Fibroblast of the aortic adventitia (primary cell): Measurements from ENCODE around the gene CCDC57. TPM values are rescaled to one million over a fixed set of nuclear protein-coding genes. Genes with fewer than 3 reads are reported as not detected.

Source experiments
- DNase-seq: peaks from one replicate; pipeline ENCODE4 v3.0.0-alpha.2; 2010; ENCODE audit warnings: low read depth
- H3K4me3 ChIP-seq: 2 replicates; pipeline ENCODE4 v1.5.1; 2011; ENCODE audit warnings: low read depth, mild to moderate bottlenecking, control low read depth, low read length, moderate library complexity
- total RNA-seq: library from RNA; depleted of rRNA; stranded (reverse); fragments of >200 nt; gene quantifications from 2 replicates; pipeline ENCODE4 v1.2.3, GENCODE V29; 2012; ENCODE audit warnings: low replicate concordance
- TF ChIP-seq, protein P1 (sequence below): IDR thresholded peaks from 2 replicates; pipeline ENCODE4 v1.5.1; 2011; ENCODE audit warnings: mild to moderate bottlenecking, low read length, control low read depth, inconsistent platforms; ENCODE audit not compliant: insufficient read depth

Gene CCDC57
- total RNA-seq, 1 donor = 15.2 TPM

DNA sequence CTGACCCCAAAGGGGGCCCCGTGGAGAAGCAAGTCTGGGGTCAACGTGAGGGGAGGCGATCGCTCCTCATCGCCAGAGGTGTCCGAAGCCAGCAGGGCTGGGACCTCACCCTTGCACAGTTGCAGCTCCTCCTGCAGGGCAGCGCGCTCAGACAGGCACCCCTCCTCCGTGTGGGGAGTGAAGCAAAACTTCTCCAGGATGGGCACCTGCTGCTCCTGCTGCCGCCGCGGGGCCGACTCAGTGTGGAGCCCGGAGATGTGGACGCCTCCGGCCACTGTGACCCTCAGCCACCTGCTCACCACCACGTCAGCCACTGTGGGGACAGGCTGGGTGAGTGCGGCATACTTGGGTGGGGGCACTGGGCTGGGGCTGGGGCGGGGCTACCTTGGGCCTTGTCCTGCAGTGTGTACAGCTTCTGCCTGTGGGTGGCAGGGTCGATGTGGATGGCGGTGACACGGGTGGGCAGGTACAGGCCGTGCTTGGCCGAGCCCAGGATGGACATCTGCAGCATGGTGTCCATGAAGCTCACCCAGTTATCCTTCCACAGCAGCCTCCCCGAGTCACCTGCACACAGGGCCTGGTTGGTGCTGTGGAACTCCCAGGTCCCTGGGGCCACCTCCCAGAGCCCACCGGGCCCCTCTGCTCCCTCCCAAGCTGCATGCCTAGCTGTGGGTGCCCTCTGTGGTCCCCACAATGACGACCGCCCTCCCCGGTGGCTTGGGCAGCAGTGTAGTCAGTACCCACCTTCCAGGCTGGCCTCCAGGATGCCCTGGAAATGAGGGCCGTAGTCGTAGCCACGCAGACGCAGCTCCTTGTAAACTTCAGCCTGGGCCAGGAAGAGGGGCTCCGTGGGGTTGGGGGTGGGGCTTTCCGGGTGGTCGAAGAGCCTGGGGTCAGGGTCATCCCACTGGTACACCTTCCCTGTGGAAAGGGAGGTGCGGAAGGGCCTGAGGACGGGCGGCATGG, 125.4 kb downstream of the CCDC57 start:
- DNase-seq = no peak
- no peak overlapping the region for H3K4me3 ChIP-seq
- TF ChIP-seq, protein P1, sequence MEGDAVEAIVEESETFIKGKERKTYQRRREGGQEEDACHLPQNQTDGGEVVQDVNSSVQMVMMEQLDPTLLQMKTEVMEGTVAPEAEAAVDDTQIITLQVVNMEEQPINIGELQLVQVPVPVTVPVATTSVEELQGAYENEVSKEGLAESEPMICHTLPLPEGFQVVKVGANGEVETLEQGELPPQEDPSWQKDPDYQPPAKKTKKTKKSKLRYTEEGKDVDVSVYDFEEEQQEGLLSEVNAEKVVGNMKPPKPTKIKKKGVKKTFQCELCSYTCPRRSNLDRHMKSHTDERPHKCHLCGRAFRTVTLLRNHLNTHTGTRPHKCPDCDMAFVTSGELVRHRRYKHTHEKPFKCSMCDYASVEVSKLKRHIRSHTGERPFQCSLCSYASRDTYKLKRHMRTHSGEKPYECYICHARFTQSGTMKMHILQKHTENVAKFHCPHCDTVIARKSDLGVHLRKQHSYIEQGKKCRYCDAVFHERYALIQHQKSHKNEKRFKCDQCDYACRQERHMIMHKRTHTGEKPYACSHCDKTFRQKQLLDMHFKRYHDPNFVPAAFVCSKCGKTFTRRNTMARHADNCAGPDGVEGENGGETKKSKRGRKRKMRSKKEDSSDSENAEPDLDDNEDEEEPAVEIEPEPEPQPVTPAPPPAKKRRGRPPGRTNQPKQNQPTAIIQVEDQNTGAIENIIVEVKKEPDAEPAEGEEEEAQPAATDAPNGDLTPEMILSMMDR = no peak

DNA sequence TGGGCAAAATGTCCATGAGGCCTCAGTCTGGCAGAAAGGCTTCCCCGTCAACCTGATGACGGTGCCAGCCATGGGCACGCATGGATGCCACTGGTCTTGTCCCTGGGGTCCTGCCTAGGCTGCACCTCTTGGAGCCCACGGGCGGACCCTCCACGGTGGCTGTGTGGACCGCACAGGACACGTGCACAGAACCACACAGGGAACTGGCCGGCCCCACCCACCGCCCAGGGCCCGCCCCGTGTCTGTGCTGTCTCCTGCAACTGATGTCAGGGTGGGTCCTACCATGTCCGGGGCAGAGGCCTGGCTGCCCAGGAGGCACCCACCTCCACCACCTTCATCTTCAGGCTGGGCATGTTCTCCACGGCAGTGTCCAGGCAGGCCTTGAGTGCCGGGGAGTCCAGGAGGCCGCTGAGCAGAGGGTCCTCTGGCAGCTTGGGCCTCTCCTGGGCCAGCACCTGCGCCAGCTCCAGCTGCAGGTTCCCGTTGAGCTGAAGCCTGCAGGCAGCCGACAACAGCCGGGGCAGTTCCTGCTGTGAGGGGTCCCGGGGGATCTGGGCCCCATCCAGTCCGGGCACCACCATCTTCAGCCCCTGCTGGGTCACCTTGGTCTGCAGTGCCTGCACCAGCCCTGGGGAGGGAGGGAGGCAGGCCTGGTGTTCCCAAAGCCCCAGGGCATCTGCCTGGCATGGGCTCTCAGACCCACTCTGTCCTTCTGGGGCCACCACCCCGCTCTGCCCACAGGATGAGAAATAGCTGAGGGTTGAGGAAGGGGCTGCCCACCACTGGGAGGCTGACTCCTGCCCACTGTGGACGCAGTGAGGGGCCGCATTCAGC, 126.5 kb downstream of the CCDC57 start:
- H3K4me3 ChIP-seq = no peak overlapping the region
- no peak for DNase-seq
- TF ChIP-seq, protein P1 = no peak

- DNase-seq = no peak
- TF ChIP-seq, protein P1 = no peak
- no peak overlapping the region for H3K4me3 ChIP-seq
Measured at GRCh38 chr17:82085031-82085861, 127.4 kb downstream of the CCDC57 start.

- no peak for DNase-seq
- TF ChIP-seq, protein P1 = no peak
- H3K4me3 ChIP-seq = no peak overlapping the region
Measured at GRCh38 chr17:82084373-82085030, 128.1 kb downstream of the CCDC57 start.

DNA sequence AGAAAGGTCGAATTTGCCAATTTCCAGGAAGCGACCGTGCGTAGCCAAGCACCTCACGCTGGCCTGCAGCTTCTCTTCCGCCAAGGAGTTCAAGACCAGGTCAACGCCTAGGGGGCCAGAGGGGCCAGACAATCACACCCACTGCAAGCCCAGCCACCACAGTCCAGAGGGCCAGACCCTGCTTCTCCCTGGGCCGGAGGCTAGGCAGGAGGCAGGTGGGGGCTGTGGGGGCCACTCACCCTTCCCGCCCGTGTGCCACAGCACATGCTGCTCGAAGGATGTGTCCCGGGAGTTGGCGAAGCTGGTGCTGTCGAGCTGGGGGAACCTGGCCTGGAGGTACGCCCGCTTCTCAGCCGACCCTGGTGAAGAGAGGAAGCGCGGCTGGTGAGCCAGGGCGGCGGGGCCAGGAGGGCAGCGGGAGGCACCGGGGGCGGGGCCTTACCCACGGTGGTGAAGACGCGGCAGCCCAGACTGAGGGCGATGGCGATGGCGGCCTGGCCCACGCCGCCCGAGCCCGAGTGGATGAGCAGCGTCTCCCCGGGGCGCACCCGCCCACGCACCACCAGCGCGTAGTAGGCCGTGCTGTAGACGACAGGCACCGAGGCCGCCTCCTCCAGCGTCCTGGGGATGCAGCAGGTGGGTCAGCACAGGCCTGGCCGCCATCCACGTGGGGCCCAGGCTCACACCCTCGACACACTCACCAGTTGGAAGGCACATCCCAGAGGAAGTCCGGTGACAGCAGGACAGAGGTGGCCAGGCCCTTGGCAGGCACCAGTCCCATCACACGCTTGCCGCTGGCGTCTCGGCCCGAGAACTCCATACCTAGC, 128.9 kb downstream of the CCDC57 start:
- no peak for DNase-seq
- TF ChIP-seq, protein P1 = no peak
- no peak overlapping the region for H3K4me3 ChIP-seq
